ENCODE results near the gene NOTCH3.

NOTCH3 gene

GRCh38 chr19:15170345-15170744 is 30.4 kb downstream of the NOTCH3 start:
- Histone ChIP-seq H3K27me3 (ENCODE audit: control insufficient read depth, insufficient read depth, low read length) (no peaks in the 10 kb centered on the region), H3K4me1 (ENCODE audit: control insufficient read depth, insufficient read depth, low read length) (peaks cover 3% of the 10 kb centered on the region), H3K9ac (ENCODE audit: low read depth, low read length) (peak overlapping the region; percentile 54), H3K4me3 (ENCODE audit: low read depth, low read length) (peak overlapping the region; percentile 8), H3K9me3 (ENCODE audit: control insufficient read depth, insufficient read depth, low read length) (no peaks in the 10 kb centered on the region), H3K36me3 (ENCODE audit: control insufficient read depth, insufficient read depth, low read length) (peaks cover 40% of the 10 kb centered on the region)

- peak overlapping the region; percentile 54 for H3K9ac ChIP-seq (ENCODE audit: low read depth, low read length)
- H3K4me1 ChIP-seq (ENCODE audit: control insufficient read depth, insufficient read depth, low read length), result peaks cover 3% of the 10 kb centered on the region
- H3K27me3 ChIP-seq (ENCODE audit: control insufficient read depth, insufficient read depth, low read length), result no peaks in the 10 kb centered on the region
- H3K4me3 ChIP-seq (ENCODE audit: low read depth, low read length), result no peak overlapping the region
- peaks cover 44% of the 10 kb centered on the region for H3K36me3 ChIP-seq (ENCODE audit: control insufficient read depth, insufficient read depth, low read length)
- H3K9me3 ChIP-seq (ENCODE audit: control insufficient read depth, insufficient read depth, low read length), result no peaks in the 10 kb centered on the region
These were observed 31.1 kb downstream of the NOTCH3 start for GRCh38 chr19:15169541-15170285.

- Histone ChIP-seq H3K4me3 (ENCODE audit: low read depth, low read length) (no peak overlapping the region), H3K9ac (ENCODE audit: low read depth, low read length) (no peak overlapping the region), H3K36me3 (ENCODE audit: control insufficient read depth, insufficient read depth, low read length) (peaks cover 40% of the 10 kb centered on the region), H3K9me3 (ENCODE audit: control insufficient read depth, insufficient read depth, low read length) (no peaks in the 10 kb centered on the region), H3K27me3 (ENCODE audit: control insufficient read depth, insufficient read depth, low read length) (no peaks in the 10 kb centered on the region), H3K4me1 (ENCODE audit: control insufficient read depth, insufficient read depth, low read length) (peaks cover 3% of the 10 kb centered on the region)
These were observed 34.1 kb downstream of the NOTCH3 start for GRCh38 chr19:15166700-15167099.

DNA sequence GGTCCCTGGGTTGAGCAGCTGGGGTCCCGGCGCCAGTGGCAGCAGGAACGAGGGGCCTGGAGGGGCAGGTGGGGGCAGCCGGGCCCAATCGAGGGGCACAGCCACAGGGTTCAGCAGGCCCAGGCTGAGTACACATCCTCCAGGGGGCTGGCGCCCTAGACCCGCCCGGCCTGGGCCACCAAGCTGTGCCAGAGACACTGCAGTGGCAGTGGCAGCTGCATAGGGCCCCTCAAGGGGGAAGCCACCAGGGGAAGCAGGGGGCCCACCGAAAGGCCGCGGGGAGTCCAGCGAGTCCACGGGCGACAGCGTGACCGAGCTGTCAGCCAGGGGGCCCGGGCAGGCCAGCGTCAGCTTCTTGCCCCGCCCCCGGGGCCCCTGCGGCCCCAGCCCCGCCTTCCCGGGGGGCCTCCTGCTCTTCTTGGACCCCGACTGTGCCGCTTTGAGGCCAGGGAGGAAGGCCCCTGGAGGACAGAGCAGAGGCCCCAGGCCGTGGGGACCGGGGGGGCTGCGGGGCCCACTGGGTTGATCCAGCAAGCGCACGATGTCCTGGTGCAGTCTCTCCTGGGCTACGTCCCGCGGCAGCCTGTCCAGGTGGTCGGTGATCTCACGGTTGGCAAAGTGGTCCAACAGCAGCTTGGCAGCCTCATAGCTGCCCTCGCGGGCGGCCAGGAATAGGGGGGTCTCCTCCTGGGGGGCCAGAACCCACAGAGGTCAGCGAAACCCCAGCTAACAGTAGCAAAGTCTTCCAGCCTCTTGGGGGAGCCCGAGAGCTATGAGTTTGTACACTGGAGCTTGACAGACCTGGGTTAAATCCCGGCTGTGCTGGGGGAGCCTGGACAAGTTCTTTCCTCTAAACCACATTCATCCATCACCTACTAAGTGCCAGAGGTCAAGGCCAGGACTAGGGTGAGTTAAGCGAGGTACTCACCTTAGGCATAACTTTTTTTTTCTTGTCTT is 39.5 kb downstream of the NOTCH3 start:
- H3K4me1 ChIP-seq (ENCODE audit: control insufficient read depth, insufficient read depth, low read length), result no peaks in the 10 kb centered on the region
- H3K4me3 ChIP-seq (ENCODE audit: low read depth, low read length), result no peak overlapping the region
- H3K36me3 ChIP-seq (ENCODE audit: control insufficient read depth, insufficient read depth, low read length), result peaks cover 26% of the 10 kb centered on the region
- H3K9ac ChIP-seq (ENCODE audit: low read depth, low read length), result no peak overlapping the region
- no peaks in the 10 kb centered on the region for H3K27me3 ChIP-seq (ENCODE audit: control insufficient read depth, insufficient read depth, low read length)
- H3K9me3 ChIP-seq (ENCODE audit: control insufficient read depth, insufficient read depth, low read length), result no peaks in the 10 kb centered on the region

GRCh38 chr19:15159251-15159650 is 41.5 kb downstream of the NOTCH3 start:
- Histone ChIP-seq H3K36me3 (ENCODE audit: control insufficient read depth, insufficient read depth, low read length) (peaks cover 10% of the 10 kb centered on the region), H3K4me3 (ENCODE audit: low read depth, low read length) (no peak overlapping the region), H3K9ac (ENCODE audit: low read depth, low read length) (no peak overlapping the region)

GRCh38 chr19:15156391-15156790 is 44.4 kb downstream of the NOTCH3 start:
- H3K9ac ChIP-seq (ENCODE audit: low read depth, low read length), result no peak overlapping the region
- no peak overlapping the region for H3K4me3 ChIP-seq (ENCODE audit: low read depth, low read length)
- no peaks in the 10 kb centered on the region for H3K27me3 ChIP-seq (ENCODE audit: control insufficient read depth, insufficient read depth, low read length)
- no peaks in the 10 kb centered on the region for H3K4me1 ChIP-seq (ENCODE audit: control insufficient read depth, insufficient read depth, low read length)
- peaks cover 4% of the 10 kb centered on the region for H3K36me3 ChIP-seq (ENCODE audit: control insufficient read depth, insufficient read depth, low read length)
- no peaks in the 10 kb centered on the region for H3K9me3 ChIP-seq (ENCODE audit: control insufficient read depth, insufficient read depth, low read length)

More at GRCh38 chr19:15159251-15159650, 41.5 kb downstream of the NOTCH3 start:
- no peaks in the 10 kb centered on the region for H3K27me3 ChIP-seq (ENCODE audit: control insufficient read depth, insufficient read depth, low read length)
- no peaks in the 10 kb centered on the region for H3K4me1 ChIP-seq (ENCODE audit: control insufficient read depth, insufficient read depth, low read length)
- no peaks in the 10 kb centered on the region for H3K9me3 ChIP-seq (ENCODE audit: control insufficient read depth, insufficient read depth, low read length)

- H3K9me3 ChIP-seq (ENCODE audit: control insufficient read depth, insufficient read depth, low read length), result no peaks in the 10 kb centered on the region
- no peak overlapping the region for H3K9ac ChIP-seq (ENCODE audit: low read depth, low read length)
- no peaks in the 10 kb centered on the region for H3K36me3 ChIP-seq (ENCODE audit: control insufficient read depth, insufficient read depth, low read length)
- no peaks in the 10 kb centered on the region for H3K27me3 ChIP-seq (ENCODE audit: control insufficient read depth, insufficient read depth, low read length)
- H3K4me3 ChIP-seq (ENCODE audit: low read depth, low read length), result no peak overlapping the region
- no peaks in the 10 kb centered on the region for H3K4me1 ChIP-seq (ENCODE audit: control insufficient read depth, insufficient read depth, low read length)
These were observed 45.5 kb downstream of the NOTCH3 start for GRCh38 chr19:15155296-15155695.

DNA sequence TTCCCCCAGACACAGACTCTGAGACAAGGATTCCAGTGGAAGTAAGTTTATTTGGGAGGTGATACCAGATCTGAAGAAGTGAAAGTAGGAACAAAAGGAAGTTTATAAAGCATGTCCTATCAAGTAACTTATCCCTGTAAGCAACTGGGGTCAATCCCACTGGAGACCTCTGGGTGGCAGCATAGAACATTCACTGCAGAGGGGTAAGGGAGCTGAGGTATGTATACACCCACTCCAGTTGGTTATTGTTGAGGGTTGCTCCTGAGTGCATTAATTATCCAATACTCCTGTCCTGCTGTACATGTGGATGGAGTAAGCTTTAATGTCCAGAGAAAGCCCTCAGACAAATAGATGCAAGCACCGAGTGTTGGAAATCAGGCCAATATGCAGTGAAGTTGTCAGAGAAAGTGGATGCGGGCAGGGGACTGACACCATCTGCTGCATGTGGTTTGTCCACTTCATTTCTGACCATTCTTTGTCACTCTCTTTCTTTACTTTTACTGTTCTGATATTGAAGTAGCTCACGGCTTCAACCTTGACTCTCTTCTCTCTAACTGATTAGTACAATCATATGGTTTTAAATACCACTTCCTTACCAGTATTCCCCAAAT is 46.7 kb downstream of the NOTCH3 start:
- H3K9me3 ChIP-seq (ENCODE audit: control insufficient read depth, insufficient read depth, low read length), result no peaks in the 10 kb centered on the region
- no peak overlapping the region for H3K4me3 ChIP-seq (ENCODE audit: low read depth, low read length)

DNA sequence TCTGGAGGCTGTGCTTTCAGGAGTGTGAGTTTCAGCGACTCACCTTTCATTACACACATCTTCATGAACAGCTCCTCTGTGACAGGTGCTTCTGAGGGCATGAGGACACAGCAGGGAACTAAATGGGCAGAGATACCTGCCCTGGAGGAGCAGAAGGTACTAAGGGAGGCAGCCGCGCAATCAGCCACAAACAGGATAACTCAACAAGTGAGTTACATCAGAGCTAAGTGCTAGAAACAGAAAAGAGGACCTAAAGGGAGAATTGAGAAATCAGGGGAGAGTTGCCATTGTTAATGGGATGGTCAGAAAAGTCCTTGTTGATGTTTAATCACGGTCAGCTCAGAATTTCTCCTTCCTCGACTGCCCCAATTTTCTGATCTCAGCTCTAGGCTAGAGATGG is 51.1 kb downstream of the NOTCH3 start:
- Histone ChIP-seq H3K9ac (ENCODE audit: low read depth, low read length) (no peak overlapping the region), H3K27me3 (ENCODE audit: control insufficient read depth, insufficient read depth, low read length) (no peaks in the 10 kb centered on the region), H3K4me3 (ENCODE audit: low read depth, low read length) (no peak overlapping the region), H3K9me3 (ENCODE audit: control insufficient read depth, insufficient read depth, low read length) (no peaks in the 10 kb centered on the region), H3K36me3 (ENCODE audit: control insufficient read depth, insufficient read depth, low read length) (no peaks in the 10 kb centered on the region), H3K4me1 (ENCODE audit: control insufficient read depth, insufficient read depth, low read length) (no peaks in the 10 kb centered on the region)

More for the DNA sequence above, 46.7 kb downstream of the NOTCH3 start:
- no peaks in the 10 kb centered on the region for H3K27me3 ChIP-seq (ENCODE audit: control insufficient read depth, insufficient read depth, low read length)
- H3K4me1 ChIP-seq (ENCODE audit: control insufficient read depth, insufficient read depth, low read length), result no peaks in the 10 kb centered on the region
- H3K36me3 ChIP-seq (ENCODE audit: control insufficient read depth, insufficient read depth, low read length), result no peaks in the 10 kb centered on the region
- H3K9ac ChIP-seq (ENCODE audit: low read depth, low read length), result no peak overlapping the region

- H3K4me1 ChIP-seq (ENCODE audit: control insufficient read depth, insufficient read depth, low read length), result no peaks in the 10 kb centered on the region
- H3K27me3 ChIP-seq (ENCODE audit: control insufficient read depth, insufficient read depth, low read length), result no peaks in the 10 kb centered on the region
- H3K9me3 ChIP-seq (ENCODE audit: control insufficient read depth, insufficient read depth, low read length), result no peaks in the 10 kb centered on the region
- no peaks in the 10 kb centered on the region for H3K36me3 ChIP-seq (ENCODE audit: control insufficient read depth, insufficient read depth, low read length)
- H3K4me3 ChIP-seq (ENCODE audit: low read depth, low read length), result no peak overlapping the region
- no peak overlapping the region for H3K9ac ChIP-seq (ENCODE audit: low read depth, low read length)
These were observed 53.7 kb downstream of the NOTCH3 start for GRCh38 chr19:15147090-15147489.

DNA sequence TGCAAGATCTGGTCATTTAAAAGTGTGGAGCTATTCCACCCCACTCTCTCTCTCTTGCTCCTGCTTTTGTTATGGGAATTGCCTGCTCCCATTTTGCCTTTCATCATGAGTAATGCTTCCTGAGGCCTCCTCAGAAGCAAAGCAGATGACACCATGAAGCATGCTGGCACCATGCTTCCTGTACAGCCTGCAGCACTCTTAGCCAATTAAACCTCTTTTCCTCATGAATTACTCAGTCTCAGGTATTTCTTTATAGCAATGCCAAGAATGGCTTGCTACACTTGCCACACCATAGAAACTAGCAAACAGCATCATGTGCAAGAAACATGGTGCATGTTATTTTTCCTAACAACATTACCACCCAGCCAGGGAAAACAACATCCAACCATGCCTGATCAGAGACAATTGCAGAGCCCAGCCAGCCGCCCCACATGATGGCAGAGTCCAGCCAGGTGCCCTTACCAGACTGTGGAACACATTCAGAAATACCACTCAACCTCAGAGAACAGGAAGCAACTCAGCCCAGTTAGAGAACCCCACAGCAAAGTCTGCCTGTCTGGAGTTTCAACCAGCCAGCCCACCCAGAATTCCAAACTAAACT is 56.6 kb downstream of the NOTCH3 start:
- Histone ChIP-seq H3K4me3 (ENCODE audit: low read depth, low read length) (no peak overlapping the region), H3K4me1 (ENCODE audit: control insufficient read depth, insufficient read depth, low read length) (no peaks in the 10 kb centered on the region), H3K36me3 (ENCODE audit: control insufficient read depth, insufficient read depth, low read length) (no peaks in the 10 kb centered on the region), H3K9ac (ENCODE audit: low read depth, low read length) (no peak overlapping the region), H3K9me3 (ENCODE audit: control insufficient read depth, insufficient read depth, low read length) (no peaks in the 10 kb centered on the region), H3K27me3 (ENCODE audit: control insufficient read depth, insufficient read depth, low read length) (no peaks in the 10 kb centered on the region)

Data from iPS-15b (cell line).